Choroid plexus epithelial cell (primary cell): ENCODE results near the gene LMAN1L.

Experiments used
- DNase-seq: peaks from one replicate; pipeline ENCODE4 v3.0.0-alpha.2; 2010; ENCODE audit warnings: low read depth
- H3K4me3 ChIP-seq: 2 replicates; pipeline ENCODE4 v1.5.1; 2011; ENCODE audit warnings: low read depth, mild to moderate bottlenecking, control low read depth, low read length, moderate library complexity
- CTCF ChIP-seq: conservative IDR thresholded peaks from 2 replicates; pipeline ENCODE4 v1.5.1; 2011; ENCODE audit warnings: low read depth, mild to moderate bottlenecking, control low read depth, inconsistent platforms, low read length, moderate library complexity

LMAN1L gene

GRCh38 chr15:74790080-74790916 is 22.3 kb upstream of the LMAN1L start:
- peak; percentile 90 for DNase-seq
- no peak overlapping the region for H3K4me3 ChIP-seq
- no peak for TF ChIP-seq CTCF

GRCh38 chr15:74791007-74791406 is 21.6 kb upstream of the LMAN1L start:
- DNase-seq: no peak
- TF ChIP-seq CTCF: no peak
- no peak overlapping the region for H3K4me3 ChIP-seq

- H3K4me3 ChIP-seq: no peak overlapping the region
Measured at GRCh38 chr15:74791667-74792066, 21.0 kb upstream of the LMAN1L start.

GRCh38 chr15:74792227-74793016 is 20.2 kb upstream of the LMAN1L start:
- TF ChIP-seq CTCF: no peak
- H3K4me3 ChIP-seq: no peak overlapping the region
- no peak for DNase-seq

More at GRCh38 chr15:74791667-74792066, 21.0 kb upstream of the LMAN1L start:
- TF ChIP-seq CTCF: no peak
- no peak for DNase-seq

GRCh38 chr15:74793135-74794028 is 19.3 kb upstream of the LMAN1L start:
- TF ChIP-seq CTCF: peak; percentile 45
- H3K4me3 ChIP-seq: no peak overlapping the region
- peak; percentile 61 for DNase-seq

- no peak for TF ChIP-seq CTCF
- no peak overlapping the region for H3K4me3 ChIP-seq
- no peak for DNase-seq
Measured at GRCh38 chr15:74794248-74794969, 18.2 kb upstream of the LMAN1L start.
